ENCODE results near the gene AQP3. TPM values are rescaled to one million over a fixed set of nuclear protein-coding genes. Genes with fewer than 3 reads are reported as not detected.
"Not testable (repeated sequence)": the region's sequence is repeated elsewhere in the genome, so short reads cannot be mapped to it uniquely, and the experiment has no call there.

AQP3 gene
- total and polyA plus RNA-seq, 7 experiments from 2014 or later: 53.3 to 252 (median 114) TPM

- H3K4me3 Mint-ChIP-seq; H3K4me1 ChIP-seq (ENCODE audit: control insufficient read depth in 2 of 2, insufficient read depth in 2 of 2, low read length in 2 of 2); H3K9me3 ChIP-seq (ENCODE audit: control insufficient read depth in 2 of 3, low read length in 3 of 3); H3K4me3 ChIP-seq (ENCODE audit: low read length); DNase-seq; ATAC-seq; H3K36me3 ChIP-seq (ENCODE audit: control insufficient read depth in 2 of 3, insufficient read depth in 3 of 3, low read length in 3 of 3); H3K27me3 Mint-ChIP-seq; H3K27me3 ChIP-seq (ENCODE audit: control insufficient read depth in 2 of 2, insufficient read depth in 2 of 2, low read length in 2 of 2); POLR2A ChIA-PET; H3K27ac ChIP-seq (ENCODE audit: low read depth, low read length); H3K36me3 Mint-ChIP-seq; H3K9me3 Mint-ChIP-seq: not testable (repeated sequence)
- peaks cover 4 to 14% (median 10%) of the 10 kb centered on the region in 7 donors for H3K4me1 Mint-ChIP-seq
- peak overlapping the region in 1 of 9 donors; percentile 42 for H3K27ac Mint-ChIP-seq
- CTCF ChIA-PET: interaction anchor here (4.9 kb wide), 1 partner anchor 51 kb away, joined by 23 read pairs; no protein-coding TSS in a partner anchor
- intact Hi-C loops (cut with micrococcal nuclease): loop anchor here in 1 of 2 donors (5.0 kb wide), 1 partner anchor 320 kb away; no protein-coding TSS in a partner anchor
Measured at GRCh38 chr9:33401809-33402208, 45.6 kb downstream of the AQP3 start.

- H3K27ac ChIP-seq (ENCODE audit: low read depth, low read length); ATAC-seq; H3K4me3 Mint-ChIP-seq; POLR2A ChIA-PET; DNase-seq; H3K9me3 Mint-ChIP-seq; H3K27me3 Mint-ChIP-seq; intact Hi-C loops (cut with micrococcal nuclease); H3K36me3 Mint-ChIP-seq; H3K27me3 ChIP-seq (ENCODE audit: control insufficient read depth in 2 of 2, insufficient read depth in 2 of 2, low read length in 2 of 2); H3K4me1 Mint-ChIP-seq; H3K27ac Mint-ChIP-seq; H3K36me3 ChIP-seq (ENCODE audit: control insufficient read depth in 2 of 3, insufficient read depth in 3 of 3, low read length in 3 of 3); H3K4me3 ChIP-seq (ENCODE audit: low read length); H3K9me3 ChIP-seq (ENCODE audit: control insufficient read depth in 2 of 3, low read length in 3 of 3); H3K4me1 ChIP-seq (ENCODE audit: control insufficient read depth in 2 of 2, insufficient read depth in 2 of 2, low read length in 2 of 2): not testable (repeated sequence)
- CTCF ChIA-PET: interaction anchor here (0.6 to 3.7 kb wide), 4 partner anchors 8 to 164 kb away, joined by 3 to 17 read pairs (median 3); no protein-coding TSS in a partner anchor
Measured at GRCh38 chr9:33399047-33399446, 48.3 kb downstream of the AQP3 start.

DNA sequence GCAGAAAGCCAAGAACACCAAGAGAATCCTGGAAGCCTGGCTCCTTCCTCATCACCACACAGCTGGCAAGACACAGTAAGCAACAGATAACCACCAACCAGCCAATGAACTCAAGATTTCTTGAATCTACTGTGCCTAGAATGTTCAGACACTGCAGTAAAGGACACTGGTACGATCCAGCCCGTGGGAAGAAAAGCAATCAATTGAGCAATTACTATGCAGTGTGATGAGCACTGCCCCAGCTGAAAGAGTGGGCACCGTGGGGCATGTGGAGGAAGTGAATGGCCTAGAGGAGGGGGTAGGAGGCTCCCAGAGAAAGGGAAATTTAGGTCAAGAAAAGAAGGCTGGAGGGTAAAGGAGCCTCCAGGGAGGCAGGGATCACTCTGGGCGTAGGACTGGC lies 49.6 kb downstream of the AQP3 start:
- POLR2A ChIA-PET; H3K27ac Mint-ChIP-seq; ATAC-seq; H3K9me3 ChIP-seq (ENCODE audit: control insufficient read depth in 2 of 3, low read length in 3 of 3); H3K27me3 Mint-ChIP-seq; H3K27me3 ChIP-seq (ENCODE audit: control insufficient read depth in 2 of 2, insufficient read depth in 2 of 2, low read length in 2 of 2); H3K36me3 ChIP-seq (ENCODE audit: control insufficient read depth in 2 of 3, insufficient read depth in 3 of 3, low read length in 3 of 3); H3K4me3 ChIP-seq (ENCODE audit: low read length); H3K4me1 Mint-ChIP-seq; H3K27ac ChIP-seq (ENCODE audit: low read depth, low read length); H3K4me1 ChIP-seq (ENCODE audit: control insufficient read depth in 2 of 2, insufficient read depth in 2 of 2, low read length in 2 of 2); H3K9me3 Mint-ChIP-seq; intact Hi-C loops (cut with micrococcal nuclease); H3K36me3 Mint-ChIP-seq; H3K4me3 Mint-ChIP-seq; DNase-seq: not testable (repeated sequence)
- CTCF ChIA-PET: interaction anchor here (0.6 to 3.7 kb wide), 2 partner anchors 60 to 68 kb away, joined by 3 to 17 read pairs; no protein-coding TSS in a partner anchor

DNA sequence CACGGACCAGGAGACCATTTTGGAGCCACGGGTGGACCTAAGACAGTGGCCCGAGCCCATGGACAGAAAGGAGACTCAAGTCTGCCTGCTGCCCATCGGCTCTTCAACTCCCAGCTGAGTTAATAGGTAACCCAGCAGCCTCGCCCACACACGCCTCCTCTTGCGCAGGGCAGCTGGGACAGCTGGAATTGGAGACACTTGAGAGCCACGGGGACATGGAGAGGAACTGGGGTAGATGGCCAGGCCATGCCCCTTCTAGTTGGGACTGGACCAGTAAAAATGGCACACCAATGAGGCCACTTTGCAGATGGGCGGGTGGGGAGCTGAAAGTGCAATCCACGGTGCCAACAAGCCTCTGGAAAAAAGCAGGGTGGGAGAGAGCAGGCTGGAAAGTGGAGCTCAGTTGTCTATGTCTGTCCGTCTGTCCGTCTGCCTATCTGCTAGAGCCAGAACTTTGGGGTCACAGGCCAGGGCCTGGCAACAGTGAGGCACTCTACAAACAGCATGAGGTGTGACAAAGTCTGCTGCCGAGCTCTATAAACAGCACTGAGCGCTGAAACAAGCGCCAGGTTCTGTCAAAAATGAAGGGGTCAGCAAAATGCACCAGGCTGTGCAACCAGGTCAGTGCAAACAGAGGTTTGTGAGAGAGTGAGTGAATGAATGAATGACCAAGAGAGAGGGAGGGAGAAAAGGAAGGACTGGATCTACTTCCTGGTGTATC lies 52.1 kb downstream of the AQP3 start:
- H3K4me1 ChIP-seq (ENCODE audit: control insufficient read depth in 2 of 2, insufficient read depth in 2 of 2, low read length in 2 of 2); intact Hi-C loops (cut with micrococcal nuclease); H3K27me3 ChIP-seq (ENCODE audit: control insufficient read depth in 2 of 2, insufficient read depth in 2 of 2, low read length in 2 of 2); H3K36me3 ChIP-seq (ENCODE audit: control insufficient read depth in 2 of 3, insufficient read depth in 3 of 3, low read length in 3 of 3); H3K4me3 ChIP-seq (ENCODE audit: low read length); CTCF ChIA-PET; H3K9me3 ChIP-seq (ENCODE audit: control insufficient read depth in 2 of 3, low read length in 3 of 3); H3K4me3 Mint-ChIP-seq; H3K27ac Mint-ChIP-seq; H3K27ac ChIP-seq (ENCODE audit: low read depth, low read length); ATAC-seq; H3K27me3 Mint-ChIP-seq; H3K4me1 Mint-ChIP-seq; POLR2A ChIA-PET; DNase-seq; H3K36me3 Mint-ChIP-seq; H3K9me3 Mint-ChIP-seq: not testable (repeated sequence)

GRCh38 chr9:33393986-33394385 lies 53.4 kb downstream of the AQP3 start:
- H3K27ac ChIP-seq (ENCODE audit: low read depth, low read length); H3K4me3 ChIP-seq (ENCODE audit: low read length); H3K36me3 Mint-ChIP-seq; CTCF ChIA-PET; intact Hi-C loops (cut with micrococcal nuclease); H3K36me3 ChIP-seq (ENCODE audit: control insufficient read depth in 2 of 3, insufficient read depth in 3 of 3, low read length in 3 of 3); H3K27me3 ChIP-seq (ENCODE audit: control insufficient read depth in 2 of 2, insufficient read depth in 2 of 2, low read length in 2 of 2); H3K9me3 ChIP-seq (ENCODE audit: control insufficient read depth in 2 of 3, low read length in 3 of 3); ATAC-seq; H3K9me3 Mint-ChIP-seq; DNase-seq; POLR2A ChIA-PET; H3K27me3 Mint-ChIP-seq; H3K27ac Mint-ChIP-seq; H3K4me1 ChIP-seq (ENCODE audit: control insufficient read depth in 2 of 2, insufficient read depth in 2 of 2, low read length in 2 of 2); H3K4me3 Mint-ChIP-seq; H3K4me1 Mint-ChIP-seq: not testable (repeated sequence)

DNA sequence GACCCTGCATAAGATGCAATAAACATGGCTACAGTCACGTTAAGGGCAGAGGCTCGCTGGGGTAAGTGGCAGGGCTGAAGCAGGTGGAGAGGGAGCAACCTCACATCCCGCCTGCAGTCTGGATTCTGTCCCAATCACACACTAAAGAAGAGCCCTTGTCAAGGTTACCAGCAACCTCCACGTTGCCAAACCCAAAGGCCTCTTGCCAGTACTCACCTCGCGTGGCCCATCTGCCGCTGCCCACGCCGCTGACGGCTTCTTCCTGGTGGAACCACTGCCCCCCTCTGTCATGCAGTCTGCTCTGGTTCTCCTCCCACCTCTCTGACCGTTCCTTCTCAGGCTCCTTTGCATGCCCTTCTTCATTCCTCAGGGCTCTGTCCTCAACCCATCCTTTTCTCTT lies 53.8 kb downstream of the AQP3 start:
- CTCF ChIA-PET: interaction anchor here (1.3 kb wide), 1 partner anchor 73 kb away, joined by 4 read pairs; no protein-coding TSS in a partner anchor
- H3K4me3 Mint-ChIP-seq: no peak overlapping the region
- ATAC-seq (no peak), DNase-seq (no peak)
- H3K27ac Mint-ChIP-seq: no peak overlapping the region
- H3K9me3 ChIP-seq (ENCODE audit: control insufficient read depth in 2 of 3, low read length in 3 of 3): no peaks in the 10 kb centered on the region
- no peaks in the 10 kb centered on the region for H3K9me3 Mint-ChIP-seq
- intact Hi-C loops (cut with micrococcal nuclease): no loop called here
- no peaks in the 10 kb centered on the region for H3K4me1 ChIP-seq (ENCODE audit: control insufficient read depth in 2 of 2, insufficient read depth in 2 of 2, low read length in 2 of 2)
- no peak overlapping the region for H3K4me3 ChIP-seq (ENCODE audit: low read length)
- H3K27me3 Mint-ChIP-seq: peaks cover 0 to 3% (median 0%) of the 10 kb centered on the region in 5 donors
- H3K36me3 Mint-ChIP-seq: no peaks in the 10 kb centered on the region
- POLR2A ChIA-PET: no interaction called here
- H3K4me1 Mint-ChIP-seq: no peaks in the 10 kb centered on the region
- no peaks in the 10 kb centered on the region for H3K27me3 ChIP-seq (ENCODE audit: control insufficient read depth in 2 of 2, insufficient read depth in 2 of 2, low read length in 2 of 2)
- no peaks in the 10 kb centered on the region for H3K36me3 ChIP-seq (ENCODE audit: control insufficient read depth in 2 of 3, insufficient read depth in 3 of 3, low read length in 3 of 3)
- no peak overlapping the region for H3K27ac ChIP-seq (ENCODE audit: low read depth, low read length)

DNA sequence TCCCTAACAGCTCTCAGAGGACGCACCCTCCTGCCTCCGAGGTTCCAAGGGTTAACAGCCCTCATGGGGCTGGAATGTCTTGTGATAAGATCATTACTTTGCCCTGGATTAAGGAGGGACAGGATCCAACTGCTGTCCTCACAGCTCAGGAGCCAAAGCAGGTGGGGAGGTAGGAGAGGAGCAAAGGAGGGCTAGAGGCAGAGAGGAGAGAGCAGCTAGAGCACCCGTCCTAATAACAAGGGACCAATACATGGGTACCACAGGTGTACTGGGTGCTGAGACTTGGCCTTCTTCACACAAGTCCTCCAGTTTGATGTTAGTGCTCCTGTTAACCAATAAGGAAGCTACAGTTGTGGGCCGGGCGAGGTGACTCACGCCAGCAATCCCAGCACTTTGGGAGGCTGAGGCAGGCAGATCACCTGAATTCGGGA lies 54.8 kb downstream of the AQP3 start:
- H3K9me3 Mint-ChIP-seq; H3K4me1 Mint-ChIP-seq; DNase-seq; intact Hi-C loops (cut with micrococcal nuclease); H3K4me3 Mint-ChIP-seq; H3K27ac ChIP-seq (ENCODE audit: low read depth, low read length); POLR2A ChIA-PET; ATAC-seq; H3K27me3 ChIP-seq (ENCODE audit: control insufficient read depth in 2 of 2, insufficient read depth in 2 of 2, low read length in 2 of 2); H3K27me3 Mint-ChIP-seq; H3K4me1 ChIP-seq (ENCODE audit: control insufficient read depth in 2 of 2, insufficient read depth in 2 of 2, low read length in 2 of 2); H3K4me3 ChIP-seq (ENCODE audit: low read length); H3K36me3 Mint-ChIP-seq; H3K9me3 ChIP-seq (ENCODE audit: control insufficient read depth in 2 of 3, low read length in 3 of 3); H3K36me3 ChIP-seq (ENCODE audit: control insufficient read depth in 2 of 3, insufficient read depth in 3 of 3, low read length in 3 of 3): not testable (repeated sequence)
- CTCF ChIA-PET: interaction anchor here (1.3 kb wide), 1 partner anchor 74 kb away, joined by 4 read pairs; no protein-coding TSS in a partner anchor
- peak overlapping the region in 1 of 9 donors; percentile 43 for H3K27ac Mint-ChIP-seq

Data from naive thymus-derived CD4-positive, alpha-beta T cell (primary cell).